Gastrocnemius medialis (tissue), 4 donors: Measurements from ENCODE around the gene ZWILCH.

Experiments used
- CTCF ChIP-seq, 5 experiments: fragments of 450-650 bp in 3 of 5; fragments of 200-600 bp in 2 of 5; sonication (generic) in 2 of 5; IDR thresholded peaks in 4 of 5; conservative IDR thresholded peaks in 1 of 5; 1 replicate in 4 of 5; 2 replicates in 1 of 5; pipeline ENCODE4 v1.5.1; 2016 to 2019; ENCODE audit warnings: antibody characterized with exemption in 5 of 5, mild to moderate bottlenecking in 3 of 5, moderate library complexity in 3 of 5
- POLR2A ChIP-seq, 2 donors: fragments of 450-650 bp; IDR thresholded peaks; one replicate each; pipeline ENCODE4 v1.6.1; 2017; ENCODE audit warnings: antibody characterized with exemption in 2 of 2, mild to moderate bottlenecking in 2 of 2, moderate library complexity in 2 of 2

DNA sequence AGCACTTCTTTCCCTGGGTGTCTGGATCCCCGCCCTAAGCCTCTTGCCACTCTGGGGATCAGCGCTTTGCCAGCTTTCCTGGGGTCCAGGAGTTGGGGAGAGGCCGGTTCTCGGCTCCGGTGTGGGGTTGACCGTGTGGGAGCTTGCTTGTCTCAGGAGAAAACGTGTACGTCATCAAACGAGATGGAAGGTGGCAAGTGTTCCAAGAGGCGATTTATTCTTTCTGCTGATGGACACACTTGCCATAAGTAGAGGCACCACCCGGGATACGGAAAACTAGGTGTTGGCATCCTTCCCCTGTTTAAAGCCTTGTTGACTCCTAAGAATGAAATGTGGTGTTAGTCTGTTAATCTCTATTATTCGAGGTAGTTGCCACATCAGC, 295 bp downstream of the ZWILCH start:
- TF ChIP-seq CTCF (IDR thresholded peaks at IDR 0.05 in 4 of 5, conservative IDR thresholded peaks at IDR 0.05 in 1 of 5) (no peak), POLR2A (IDR thresholded peaks at IDR 0.05) (no peak)
